NCI-H460 (cell line): ENCODE results near the gene LYL1. TPM values are rescaled to one million over a fixed set of nuclear protein-coding genes. Genes with fewer than 3 reads are reported as not detected.
A peak's percentile ranks its signal among the peaks of the same experiment; 100 is the strongest.

Source experiments
- DNase-seq: peaks from one replicate; pipeline ENCODE4 v3.0.0-alpha.2; 2016; ENCODE audit warnings: low read depth; ENCODE audit errors: extremely low read depth
- total RNA-seq: library from RNA; depleted of rRNA; stranded (reverse); fragments of >200 nt; shearing (Covaris generic); gene quantifications from 2 replicates; pipeline ENCODE4 v1.2.3, GENCODE V29; 2014

Gene LYL1
- total RNA-seq, 1 experiment from 2014 or later: 1.4 TPM

- no peak for DNase-seq
These were observed 24.3 kb downstream of the LYL1 start for GRCh38 chr19:13078381-13078780.

- no peak for DNase-seq
These were observed 25.4 kb downstream of the LYL1 start for GRCh38 chr19:13077240-13077639.

- no peak for DNase-seq
These were observed 25.9 kb downstream of the LYL1 start for GRCh38 chr19:13076787-13077186.

GRCh38 chr19:13076320-13076719 lies 26.3 kb downstream of the LYL1 start:
- no peak for DNase-seq

GRCh38 chr19:13074378-13074777 lies 28.3 kb downstream of the LYL1 start:
- DNase-seq: no peak

- DNase-seq: no peak
These were observed 29.4 kb downstream of the LYL1 start for GRCh38 chr19:13073263-13073662.

- no peak for DNase-seq
These were observed 30.3 kb downstream of the LYL1 start for GRCh38 chr19:13072188-13072908.

- DNase-seq: no peak
These were observed 31.0 kb downstream of the LYL1 start for GRCh38 chr19:13071444-13072187.

- DNase-seq: no peak
These were observed 32.1 kb downstream of the LYL1 start for GRCh38 chr19:13070425-13071140.

GRCh38 chr19:13069415-13070359 lies 33.0 kb downstream of the LYL1 start:
- no peak for DNase-seq

- DNase-seq: no peak
These were observed 34.4 kb downstream of the LYL1 start for GRCh38 chr19:13068085-13068846.

GRCh38 chr19:13066933-13067807 lies 35.5 kb downstream of the LYL1 start:
- no peak for DNase-seq

- DNase-seq: no peak
These were observed 36.4 kb downstream of the LYL1 start for GRCh38 chr19:13066226-13066625.

GRCh38 chr19:13064092-13064489 lies 38.6 kb downstream of the LYL1 start:
- DNase-seq: no peak

GRCh38 chr19:13063461-13064091 lies 39.1 kb downstream of the LYL1 start:
- DNase-seq: no peak

- no peak for DNase-seq
These were observed 40.3 kb downstream of the LYL1 start for GRCh38 chr19:13062317-13062716.

- DNase-seq: peak; percentile 63
These were observed 41.4 kb downstream of the LYL1 start for GRCh38 chr19:13060964-13061927.
